Prostate gland (tissue), 2 donors: Measurements from ENCODE around the gene CLDN10.

Source experiments
- CTCF ChIP-seq, 4 experiments: fragments of 200-600 bp in 2 of 4; fragments of 450-650 bp in 2 of 4; sonication (generic) in 2 of 4; IDR thresholded peaks; 1 replicate in 3 of 4; 2 replicates in 1 of 4; pipeline ENCODE4 v1.5.1; 2016 to 2019; ENCODE audit warnings: antibody characterized with exemption in 4 of 4, mild to moderate bottlenecking in 2 of 4, moderate library complexity in 2 of 4
- POLR2A ChIP-seq: fragments of 450-650 bp; IDR thresholded peaks from one replicate; pipeline ENCODE4 v1.6.1; 2016; ENCODE audit warnings: antibody characterized with exemption, mild to moderate bottlenecking
- POLR2AphosphoS5 ChIP-seq: sonication (generic); formaldehyde crosslinking; IDR thresholded peaks from one replicate; pipeline ENCODE4 v1.6.1; 2017; ENCODE audit warnings: antibody characterized with exemption

- TF ChIP-seq CTCF (IDR thresholded peaks at IDR 0.05), result no peak
- TF ChIP-seq POLR2AphosphoS5, result no peak
- no peak for TF ChIP-seq POLR2A
Measured at GRCh38 chr13:95627590-95627989, 75.1 kb downstream of the CLDN10 start.
